ENCODE data around the gene SLC1A5.

- TF ChIP-seq, protein P1, sequence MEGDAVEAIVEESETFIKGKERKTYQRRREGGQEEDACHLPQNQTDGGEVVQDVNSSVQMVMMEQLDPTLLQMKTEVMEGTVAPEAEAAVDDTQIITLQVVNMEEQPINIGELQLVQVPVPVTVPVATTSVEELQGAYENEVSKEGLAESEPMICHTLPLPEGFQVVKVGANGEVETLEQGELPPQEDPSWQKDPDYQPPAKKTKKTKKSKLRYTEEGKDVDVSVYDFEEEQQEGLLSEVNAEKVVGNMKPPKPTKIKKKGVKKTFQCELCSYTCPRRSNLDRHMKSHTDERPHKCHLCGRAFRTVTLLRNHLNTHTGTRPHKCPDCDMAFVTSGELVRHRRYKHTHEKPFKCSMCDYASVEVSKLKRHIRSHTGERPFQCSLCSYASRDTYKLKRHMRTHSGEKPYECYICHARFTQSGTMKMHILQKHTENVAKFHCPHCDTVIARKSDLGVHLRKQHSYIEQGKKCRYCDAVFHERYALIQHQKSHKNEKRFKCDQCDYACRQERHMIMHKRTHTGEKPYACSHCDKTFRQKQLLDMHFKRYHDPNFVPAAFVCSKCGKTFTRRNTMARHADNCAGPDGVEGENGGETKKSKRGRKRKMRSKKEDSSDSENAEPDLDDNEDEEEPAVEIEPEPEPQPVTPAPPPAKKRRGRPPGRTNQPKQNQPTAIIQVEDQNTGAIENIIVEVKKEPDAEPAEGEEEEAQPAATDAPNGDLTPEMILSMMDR (IDR thresholded peaks at IDR 0.05; ENCODE audit: insufficient read depth, low read depth, low read length) = no peak
- no peak for TF ChIP-seq EZH2 (IDR thresholded peaks at IDR 0.05; ENCODE audit: insufficient read depth, low read length)
Measured at GRCh38 chr19:46730187-46730586, 58.2 kb downstream of the SLC1A5 start.
